Tibial nerve (tissue), 4 donors: ENCODE results near the gene FIGLA. TPM values are rescaled to one million over a fixed set of nuclear protein-coding genes. Genes with fewer than 3 reads are reported as not detected.

Experiments used
- DNase-seq, 2 donors: peaks; one replicate each; pipeline ENCODE4 v3.0.0-alpha.2; 2019; ENCODE audit warnings: low spot score in 2 of 2
- H3K27ac ChIP-seq, 4 donors: fragments of 200-600 bp; sonication (generic) in 3 of 4; one replicate each; pipeline ENCODE4 v1.5.1; 2017 to 2019; ENCODE audit warnings: mild to moderate bottlenecking in 1 of 4
- H3K27me3 ChIP-seq, 2 donors: fragments of 200-600 bp; sonication (generic) in 1 of 2; one replicate each; pipeline versions ENCODE4 v1.5.1 to v1.6.0; 2017 to 2019
- H3K36me3 ChIP-seq, 3 donors: fragments of 200-600 bp; sonication (generic); one replicate each; pipeline ENCODE4 v1.5.1; 2018 to 2019
- H3K4me1 ChIP-seq, 4 donors: fragments of 200-600 bp; sonication (generic) in 3 of 4; one replicate each; pipeline ENCODE4 v1.5.1; 2017 to 2019
- H3K4me3 ChIP-seq, 4 donors: fragments of 200-600 bp; sonication (generic) in 3 of 4; one replicate each; pipeline ENCODE4 v1.5.1; 2017 to 2019; ENCODE audit warnings: mild to moderate bottlenecking in 1 of 4, moderate library complexity in 1 of 4
- H3K9me3 ChIP-seq, 4 donors: fragments of 200-600 bp; sonication (generic) in 3 of 4; one replicate each; pipeline ENCODE4 v1.5.1; 2017 to 2019
- EP300 ChIP-seq, 2 donors: sonication (generic); formaldehyde crosslinking; IDR thresholded peaks; one replicate each; pipeline ENCODE4 v1.6.1; 2017; ENCODE audit warnings: antibody characterized with exemption in 2 of 2, mild to moderate bottlenecking in 1 of 2
- POLR2A ChIP-seq, 2 donors: fragments of 450-650 bp; IDR thresholded peaks; one replicate each; pipeline ENCODE4 v1.6.1; 2017; ENCODE audit warnings: antibody characterized with exemption in 2 of 2, mild to moderate bottlenecking in 2 of 2, moderate library complexity in 2 of 2
- WGBS, 2 donors: methylation state at CpG; one replicate each; pipeline ENCODE4 v1.1.5; 2018; 5-methylcytosine and 5-hydroxymethylcytosine counted together
- total RNA-seq, 4 donors: library from RNA; depleted of rRNA; stranded (reverse); fragments of >200 nt; gene quantifications; one replicate each; pipeline ENCODE4 v1.1.0, GENCODE V29; 2016
- TF ChIP-seq, protein P1 (sequence below), 5 experiments: fragments of 200-600 bp in 3 of 5; fragments of 450-650 bp in 2 of 5; sonication (generic) in 3 of 5; IDR thresholded peaks; one replicate each; pipeline ENCODE4 v1.5.1; 2016 to 2019; ENCODE audit warnings: antibody characterized with exemption in 5 of 5, mild to moderate bottlenecking in 3 of 5, moderate library complexity in 2 of 5

Gene FIGLA
- total RNA-seq, 4 donors from 2014 or later, result not detected

DNA sequence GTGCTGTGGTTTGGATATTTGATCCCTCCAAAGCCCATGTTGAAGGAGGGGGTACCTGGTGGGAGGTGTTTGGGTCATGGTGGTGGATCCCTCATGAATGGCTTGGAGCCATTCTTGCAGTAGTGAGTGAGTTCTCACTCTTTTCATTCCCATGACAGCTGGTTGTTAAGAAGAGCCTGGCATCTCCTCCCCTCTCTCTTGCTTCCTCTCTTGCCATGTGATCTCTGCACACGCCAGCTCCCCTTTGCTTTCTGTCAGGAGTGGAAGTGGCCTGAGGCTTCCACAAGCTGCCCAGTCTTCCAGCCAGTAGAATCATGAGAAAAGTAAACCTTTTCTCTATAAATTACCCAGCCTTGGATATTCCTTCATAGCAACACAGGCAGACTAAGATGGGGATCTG is 31.0 kb downstream of the FIGLA start:
- no peaks in the 10 kb centered on the region for H3K9me3 ChIP-seq
- H3K4me1 ChIP-seq, result no peaks in the 10 kb centered on the region
- H3K36me3 ChIP-seq, result no peaks in the 10 kb centered on the region
- DNase-seq, result no peak
- H3K4me3 ChIP-seq, result no peak overlapping the region
- 47 to 59% methylated on average over 1 of the region's 1 CpG for WGBS, 2 donors
- peaks cover 0 to 12% of the 10 kb centered on the region in 2 donors for H3K27me3 ChIP-seq
- TF ChIP-seq EP300 (IDR thresholded peaks at IDR 0.05) (no peak), POLR2A (IDR thresholded peaks at IDR 0.05) (no peak)
- TF ChIP-seq, protein P1, sequence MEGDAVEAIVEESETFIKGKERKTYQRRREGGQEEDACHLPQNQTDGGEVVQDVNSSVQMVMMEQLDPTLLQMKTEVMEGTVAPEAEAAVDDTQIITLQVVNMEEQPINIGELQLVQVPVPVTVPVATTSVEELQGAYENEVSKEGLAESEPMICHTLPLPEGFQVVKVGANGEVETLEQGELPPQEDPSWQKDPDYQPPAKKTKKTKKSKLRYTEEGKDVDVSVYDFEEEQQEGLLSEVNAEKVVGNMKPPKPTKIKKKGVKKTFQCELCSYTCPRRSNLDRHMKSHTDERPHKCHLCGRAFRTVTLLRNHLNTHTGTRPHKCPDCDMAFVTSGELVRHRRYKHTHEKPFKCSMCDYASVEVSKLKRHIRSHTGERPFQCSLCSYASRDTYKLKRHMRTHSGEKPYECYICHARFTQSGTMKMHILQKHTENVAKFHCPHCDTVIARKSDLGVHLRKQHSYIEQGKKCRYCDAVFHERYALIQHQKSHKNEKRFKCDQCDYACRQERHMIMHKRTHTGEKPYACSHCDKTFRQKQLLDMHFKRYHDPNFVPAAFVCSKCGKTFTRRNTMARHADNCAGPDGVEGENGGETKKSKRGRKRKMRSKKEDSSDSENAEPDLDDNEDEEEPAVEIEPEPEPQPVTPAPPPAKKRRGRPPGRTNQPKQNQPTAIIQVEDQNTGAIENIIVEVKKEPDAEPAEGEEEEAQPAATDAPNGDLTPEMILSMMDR (IDR thresholded peaks at IDR 0.05), result no peak
- no peak overlapping the region for H3K27ac ChIP-seq

DNA sequence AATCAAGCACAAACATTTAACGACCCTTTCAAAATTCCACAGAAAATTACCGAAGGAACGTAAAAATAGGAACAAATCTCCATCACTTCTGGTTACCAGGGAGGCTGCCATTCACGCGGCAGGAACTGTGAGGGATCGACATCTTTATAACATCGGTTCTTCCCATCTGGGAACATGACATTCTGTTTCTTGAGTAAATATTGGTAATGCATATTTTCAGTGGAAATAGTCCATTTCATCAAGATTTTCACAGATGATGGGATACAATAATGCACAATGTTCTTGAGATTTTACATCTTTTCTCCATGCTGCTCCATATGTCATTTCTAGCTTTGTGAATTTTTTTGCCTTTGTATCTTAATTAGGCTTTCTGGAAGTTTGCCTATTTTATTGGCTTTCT is 32.5 kb downstream of the FIGLA start:
- no peaks in the 10 kb centered on the region for H3K4me1 ChIP-seq
- no peaks in the 10 kb centered on the region for H3K36me3 ChIP-seq
- DNase-seq, result no peak
- no peaks in the 10 kb centered on the region for H3K9me3 ChIP-seq
- peaks cover 0 to 12% of the 10 kb centered on the region in 2 donors for H3K27me3 ChIP-seq
- H3K27ac ChIP-seq, result no peak overlapping the region
- no peak overlapping the region for H3K4me3 ChIP-seq
- WGBS, 2 donors, result 83 to 84% methylated on average over 7 of the region's 7 CpGs
- TF ChIP-seq EP300 (IDR thresholded peaks at IDR 0.05) (no peak), POLR2A (IDR thresholded peaks at IDR 0.05) (no peak)

DNA sequence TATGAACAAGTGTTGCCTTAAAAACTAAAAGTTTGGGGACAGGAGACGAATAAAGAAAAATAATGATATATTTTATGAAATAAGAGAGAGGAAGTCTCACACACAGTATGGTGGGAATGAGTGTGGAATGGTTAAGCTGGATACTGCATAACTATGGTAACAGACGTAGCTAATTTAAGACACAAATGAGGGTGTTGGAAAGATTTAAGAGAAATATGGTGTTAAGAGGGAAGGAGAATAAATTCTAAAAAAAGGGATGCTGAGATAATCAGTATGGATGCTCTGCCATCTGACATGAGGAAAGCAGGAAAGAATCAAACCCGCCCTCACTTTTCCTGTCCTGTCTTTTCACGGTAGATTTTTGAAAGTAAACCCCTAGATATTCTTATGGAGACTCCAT is 33.1 kb downstream of the FIGLA start:
- H3K4me3 ChIP-seq, result no peak overlapping the region
- TF ChIP-seq EP300 (IDR thresholded peaks at IDR 0.05), result no peak
- TF ChIP-seq, protein P1 (IDR thresholded peaks at IDR 0.05), result no peak
- no peak for TF ChIP-seq POLR2A (IDR thresholded peaks at IDR 0.05)
- no peaks in the 10 kb centered on the region for H3K36me3 ChIP-seq
- H3K9me3 ChIP-seq, result no peaks in the 10 kb centered on the region
- DNase-seq, result no peak
- peaks cover 0 to 12% of the 10 kb centered on the region in 2 donors for H3K27me3 ChIP-seq
- 76 to 80% methylated on average over 4 of the region's 4 CpGs for WGBS, 2 donors
- no peaks in the 10 kb centered on the region for H3K4me1 ChIP-seq
- no peak overlapping the region for H3K27ac ChIP-seq

DNA sequence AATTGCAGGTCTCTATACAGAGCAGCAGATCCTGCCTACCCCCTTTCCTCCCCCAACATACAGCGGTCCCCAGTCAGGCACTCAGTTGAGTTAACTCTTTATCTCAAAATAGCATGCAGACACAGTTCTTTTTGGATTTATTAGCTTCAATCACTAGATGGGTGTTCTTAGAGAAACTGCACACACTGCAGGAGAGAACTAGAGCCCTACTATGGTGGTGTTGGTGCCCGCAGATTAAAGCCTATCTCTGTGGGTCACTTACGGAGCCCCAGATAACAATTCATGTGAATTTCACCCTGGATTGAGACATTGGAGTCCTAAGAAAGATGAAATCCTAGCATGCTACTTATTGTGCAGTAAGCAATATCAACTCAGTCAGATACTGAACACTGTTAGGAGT is 34.3 kb downstream of the FIGLA start:
- DNase-seq, result no peak
- TF ChIP-seq EP300 (IDR thresholded peaks at IDR 0.05) (no peak), POLR2A (IDR thresholded peaks at IDR 0.05) (no peak)
- TF ChIP-seq, protein P1 (IDR thresholded peaks at IDR 0.05), result no peak
- Histone ChIP-seq H3K27me3 (peaks cover 0 to 12% of the 10 kb centered on the region in 2 donors), H3K27ac (no peak overlapping the region), H3K4me1 (no peaks in the 10 kb centered on the region), H3K4me3 (no peak overlapping the region), H3K36me3 (no peaks in the 10 kb centered on the region), H3K9me3 (no peaks in the 10 kb centered on the region)
- WGBS, 2 donors, result 83 to 90% methylated on average over 3 of the region's 3 CpGs

DNA sequence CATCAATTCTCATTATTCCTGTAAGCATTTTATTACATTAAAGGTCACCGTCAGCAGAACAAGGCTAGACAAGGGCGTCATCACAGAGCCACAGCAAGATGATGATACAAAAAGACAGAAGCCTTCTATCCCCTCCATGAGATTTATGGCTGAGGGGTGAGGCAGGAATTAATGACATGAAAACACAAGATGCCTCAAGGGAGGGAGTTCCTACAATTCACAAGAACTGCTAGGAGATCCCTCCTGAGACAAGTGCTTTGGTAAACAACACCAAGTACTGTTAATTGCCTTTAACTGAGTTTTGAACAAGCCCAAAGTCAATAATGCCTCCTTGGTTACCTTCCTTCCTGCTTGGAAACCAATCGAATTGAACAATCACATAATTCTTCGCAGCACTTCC is 36.5 kb downstream of the FIGLA start:
- WGBS, 2 donors, result 64 to 73% methylated on average over 4 of the region's 4 CpGs

More for the DNA sequence above, 36.5 kb downstream of the FIGLA start:
- TF ChIP-seq, protein P1 (IDR thresholded peaks at IDR 0.05), result no peak
- TF ChIP-seq EP300 (IDR thresholded peaks at IDR 0.05), result no peak
- TF ChIP-seq POLR2A (IDR thresholded peaks at IDR 0.05), result no peak
- H3K4me1 ChIP-seq, result no peaks in the 10 kb centered on the region
- H3K27ac ChIP-seq, result no peak overlapping the region
- no peaks in the 10 kb centered on the region for H3K36me3 ChIP-seq
- peaks cover 0 to 12% of the 10 kb centered on the region in 2 donors for H3K27me3 ChIP-seq
- no peak overlapping the region for H3K4me3 ChIP-seq
- no peak for DNase-seq
- H3K9me3 ChIP-seq, result no peaks in the 10 kb centered on the region
